ENCODE data around the gene SNX13.
"Not testable (repeated sequence)": the region's sequence is repeated elsewhere in the genome, so short reads cannot be mapped to it uniquely, and the experiment has no call there.

Gene SNX13

GRCh38 chr7:17910377-17910776, 29.9 kb downstream of the SNX13 start:
- Histone ChIP-seq H3K27me3 (ENCODE audit: control insufficient read depth in 1 of 2, insufficient read depth in 1 of 2, low read length in 2 of 2) (no peaks in the 10 kb centered on the region), H3K36me3 (ENCODE audit: control insufficient read depth in 1 of 2, insufficient read depth in 2 of 2, low read depth in 1 of 2, low read length in 2 of 2) (peaks cover 0 to 7% of the 10 kb centered on the region in 2 experiments), H3K79me1 (replicated peaks; ENCODE audit: low read length, poor library complexity, severe bottlenecking) (peaks cover 24% of the 10 kb centered on the region), H3K9ac (ENCODE audit: low read length) (no peak overlapping the region), H2BK5ac (ENCODE audit: low read depth, low read length, poor library complexity, severe bottlenecking) (no peak overlapping the region), H3K4me1 (ENCODE audit: control insufficient read depth, insufficient read depth, low read depth, low read length) (no peaks in the 10 kb centered on the region), H3K27ac (ENCODE audit: low read length, poor library complexity, severe bottlenecking) (no peak overlapping the region), H2AFZ (ENCODE audit: low read depth, low read length) (no peak overlapping the region), H2BK120ac (ENCODE audit: low read depth, low read length) (no peak overlapping the region), H3K4me2 (ENCODE audit: low read length, poor library complexity, severe bottlenecking) (no peak overlapping the region), H4K8ac (ENCODE audit: low read length) (no peak overlapping the region), H3K23ac (ENCODE audit: low read length in 2 of 2) (no peak overlapping the region), H3K4me3 (ENCODE audit: insufficient read depth in 1 of 2, low read depth in 1 of 2, low read length in 2 of 2) (no peak overlapping the region), H3K9me3 (ENCODE audit: control insufficient read depth, low read length) (no peaks in the 10 kb centered on the region), H4K91ac (ENCODE audit: low read length) (no peak overlapping the region), H3K18ac (ENCODE audit: low read depth in 1 of 2, low read length in 2 of 2) (no peak overlapping the region), H2BK12ac (ENCODE audit: low read length in 2 of 2) (no peak overlapping the region), H3K14ac (ENCODE audit: low read length in 2 of 2) (no peak overlapping the region), H2BK15ac (ENCODE audit: low read depth, poor library complexity, severe bottlenecking) (no peak overlapping the region), H3K4ac (ENCODE audit: low read depth in 1 of 2, low read length in 2 of 2) (no peak overlapping the region), H2AK5ac (ENCODE audit: low read length, severe bottlenecking) (no peak overlapping the region)
- WGBS, result 100% methylated on average over 2 of the region's 3 CpGs
- DNase-seq, result no peak

- not testable (repeated sequence) for H2AK5ac ChIP-seq (ENCODE audit: low read length, severe bottlenecking); H2BK15ac ChIP-seq (ENCODE audit: low read depth, poor library complexity, severe bottlenecking); H3K9me3 ChIP-seq (ENCODE audit: control insufficient read depth, low read length); H2BK120ac ChIP-seq (ENCODE audit: low read depth, low read length); H3K36me3 ChIP-seq (ENCODE audit: control insufficient read depth in 1 of 2, insufficient read depth in 2 of 2, low read depth in 1 of 2, low read length in 2 of 2); H3K18ac ChIP-seq (ENCODE audit: low read depth in 1 of 2, low read length in 2 of 2); H4K8ac ChIP-seq (ENCODE audit: low read length); H3K4me2 ChIP-seq (ENCODE audit: low read length, poor library complexity, severe bottlenecking); H2BK5ac ChIP-seq (ENCODE audit: low read depth, low read length, poor library complexity, severe bottlenecking); H3K14ac ChIP-seq (ENCODE audit: low read length in 2 of 2); H3K27ac ChIP-seq (ENCODE audit: low read length, poor library complexity, severe bottlenecking); H3K4me1 ChIP-seq (ENCODE audit: control insufficient read depth, insufficient read depth, low read depth, low read length); H3K4ac ChIP-seq (ENCODE audit: low read depth in 1 of 2, low read length in 2 of 2); H2AFZ ChIP-seq (ENCODE audit: low read depth, low read length); H3K9ac ChIP-seq (ENCODE audit: low read length); H3K27me3 ChIP-seq (ENCODE audit: control insufficient read depth in 1 of 2, insufficient read depth in 1 of 2, low read length in 2 of 2); DNase-seq; H2BK12ac ChIP-seq (ENCODE audit: low read length in 2 of 2); H4K91ac ChIP-seq (ENCODE audit: low read length); H3K23ac ChIP-seq (ENCODE audit: low read length in 2 of 2); H3K4me3 ChIP-seq (ENCODE audit: insufficient read depth in 1 of 2, low read depth in 1 of 2, low read length in 2 of 2)
- H3K79me1 ChIP-seq (replicated peaks; ENCODE audit: low read length, poor library complexity, severe bottlenecking), result peaks cover 21% of the 10 kb centered on the region
- WGBS, result 83% methylated on average over 3 of the region's 4 CpGs
Measured at GRCh38 chr7:17909310-17909709, 31.0 kb downstream of the SNX13 start.

GRCh38 chr7:17907014-17907413, 33.3 kb downstream of the SNX13 start:
- Histone ChIP-seq H3K36me3 (ENCODE audit: control insufficient read depth in 1 of 2, insufficient read depth in 2 of 2, low read depth in 1 of 2, low read length in 2 of 2) (peaks cover 0 to 7% of the 10 kb centered on the region in 2 experiments), H3K9ac (ENCODE audit: low read length) (no peak overlapping the region), H3K18ac (ENCODE audit: low read depth in 1 of 2, low read length in 2 of 2) (no peak overlapping the region), H3K4me3 (ENCODE audit: insufficient read depth in 1 of 2, low read depth in 1 of 2, low read length in 2 of 2) (no peak overlapping the region), H3K4me1 (ENCODE audit: control insufficient read depth, insufficient read depth, low read depth, low read length) (peaks cover 3% of the 10 kb centered on the region), H3K27ac (ENCODE audit: low read length, poor library complexity, severe bottlenecking) (no peak overlapping the region), H3K4me2 (ENCODE audit: low read length, poor library complexity, severe bottlenecking) (no peak overlapping the region), H4K8ac (ENCODE audit: low read length) (no peak overlapping the region), H3K4ac (ENCODE audit: low read depth in 1 of 2, low read length in 2 of 2) (no peak overlapping the region), H3K23ac (ENCODE audit: low read length in 2 of 2) (no peak overlapping the region), H2BK12ac (ENCODE audit: low read length in 2 of 2) (no peak overlapping the region), H3K9me3 (ENCODE audit: control insufficient read depth, low read length) (no peaks in the 10 kb centered on the region), H2BK5ac (ENCODE audit: low read depth, low read length, poor library complexity, severe bottlenecking) (no peak overlapping the region), H3K79me1 (replicated peaks; ENCODE audit: low read length, poor library complexity, severe bottlenecking) (peaks cover 16% of the 10 kb centered on the region), H3K27me3 (ENCODE audit: control insufficient read depth in 1 of 2, insufficient read depth in 1 of 2, low read length in 2 of 2) (no peaks in the 10 kb centered on the region), H2AK5ac (ENCODE audit: low read length, severe bottlenecking) (no peak overlapping the region), H3K14ac (ENCODE audit: low read length in 2 of 2) (no peak overlapping the region), H4K91ac (ENCODE audit: low read length) (no peak overlapping the region), H2AFZ (ENCODE audit: low read depth, low read length) (no peak overlapping the region), H2BK15ac (ENCODE audit: low read depth, poor library complexity, severe bottlenecking) (no peak overlapping the region), H2BK120ac (ENCODE audit: low read depth, low read length) (no peak overlapping the region)
- WGBS, result no CpG with 5 or more reads among the region's 1 CpG
- peak; percentile 6 for DNase-seq

GRCh38 chr7:17903337-17903736, 37.0 kb downstream of the SNX13 start:
- Histone ChIP-seq H3K79me1 (replicated peaks; ENCODE audit: low read length, poor library complexity, severe bottlenecking) (peaks cover 30% of the 10 kb centered on the region), H3K36me3 (ENCODE audit: control insufficient read depth in 1 of 2, insufficient read depth in 2 of 2, low read depth in 1 of 2, low read length in 2 of 2) (no peaks in the 10 kb centered on the region), H2BK5ac (ENCODE audit: low read depth, low read length, poor library complexity, severe bottlenecking) (no peak overlapping the region), H3K18ac (ENCODE audit: low read depth in 1 of 2, low read length in 2 of 2) (no peak overlapping the region), H4K8ac (ENCODE audit: low read length) (no peak overlapping the region), H2AK5ac (ENCODE audit: low read length, severe bottlenecking) (no peak overlapping the region), H2BK12ac (ENCODE audit: low read length in 2 of 2) (no peak overlapping the region), H3K27me3 (ENCODE audit: control insufficient read depth in 1 of 2, insufficient read depth in 1 of 2, low read length in 2 of 2) (no peaks in the 10 kb centered on the region), H3K9ac (ENCODE audit: low read length) (no peak overlapping the region), H3K23ac (ENCODE audit: low read length in 2 of 2) (no peak overlapping the region), H3K14ac (ENCODE audit: low read length in 2 of 2) (no peak overlapping the region), H3K4me1 (ENCODE audit: control insufficient read depth, insufficient read depth, low read depth, low read length) (peaks cover 3% of the 10 kb centered on the region), H3K4me3 (ENCODE audit: insufficient read depth in 1 of 2, low read depth in 1 of 2, low read length in 2 of 2) (no peak overlapping the region), H3K4me2 (ENCODE audit: low read length, poor library complexity, severe bottlenecking) (no peak overlapping the region), H3K9me3 (ENCODE audit: control insufficient read depth, low read length) (no peaks in the 10 kb centered on the region), H2BK120ac (ENCODE audit: low read depth, low read length) (no peak overlapping the region), H2AFZ (ENCODE audit: low read depth, low read length) (no peak overlapping the region), H3K4ac (ENCODE audit: low read depth in 1 of 2, low read length in 2 of 2) (no peak overlapping the region), H2BK15ac (ENCODE audit: low read depth, poor library complexity, severe bottlenecking) (no peak overlapping the region), H3K27ac (ENCODE audit: low read length, poor library complexity, severe bottlenecking) (no peak overlapping the region), H4K91ac (ENCODE audit: low read length) (no peak overlapping the region)
- DNase-seq, result no peak
